Activated CD4-positive, alpha-beta T cell treated with anti-CD3 and anti-CD28 coated beads, Interleukin-2, amount 50 U/mL, for 48 hours (primary cell): Measurements from ENCODE around the gene TSPAN18.
"Not testable (repeated sequence)": the region's sequence is repeated elsewhere in the genome, so short reads cannot be mapped to it uniquely, and the experiment has no call there.

Source experiments
- DNase-seq, 2 experiments: peaks; one replicate each; pipeline ENCODE4 v3.0.0-alpha.2; 2020

Gene TSPAN18

GRCh38 chr11:44854086-44854485, 127.3 kb downstream of the TSPAN18 start:
- no peak for DNase-seq

- no peak for DNase-seq
Measured at GRCh38 chr11:44854741-44855492, 128.2 kb downstream of the TSPAN18 start.

- DNase-seq, result peak; percentile 34 to 47
Measured at GRCh38 chr11:44855493-44855849, 128.7 kb downstream of the TSPAN18 start.

GRCh38 chr11:44857490-44858090, 130.8 kb downstream of the TSPAN18 start:
- no peak for DNase-seq

GRCh38 chr11:44858796-44859527, 132.2 kb downstream of the TSPAN18 start:
- no peak for DNase-seq

GRCh38 chr11:44859528-44859925, 132.8 kb downstream of the TSPAN18 start:
- DNase-seq, result no peak

GRCh38 chr11:44860346-44860745, 133.6 kb downstream of the TSPAN18 start:
- no peak for DNase-seq

- DNase-seq, result peak; percentile 83 to 91
Measured at GRCh38 chr11:44861849-44862557, 135.2 kb downstream of the TSPAN18 start.

- no peak for DNase-seq
Measured at GRCh38 chr11:44862558-44863101, 135.9 kb downstream of the TSPAN18 start.

- no peak for DNase-seq
Measured at GRCh38 chr11:44863231-44863630, 136.5 kb downstream of the TSPAN18 start.

- DNase-seq, result no peak
Measured at GRCh38 chr11:44865866-44866272, 139.1 kb downstream of the TSPAN18 start.

- DNase-seq, result no peak
Measured at GRCh38 chr11:44866286-44866685, 139.5 kb downstream of the TSPAN18 start.

- no peak for DNase-seq
Measured at GRCh38 chr11:44868021-44868420, 141.3 kb downstream of the TSPAN18 start.

- no peak for DNase-seq
Measured at GRCh38 chr11:44868455-44869421, 142.0 kb downstream of the TSPAN18 start.

GRCh38 chr11:44870181-44870580, 143.4 kb downstream of the TSPAN18 start:
- DNase-seq, result no peak

- DNase-seq, result no peak
Measured at GRCh38 chr11:44870615-44871176, 143.9 kb downstream of the TSPAN18 start.

GRCh38 chr11:44871682-44872081, 144.9 kb downstream of the TSPAN18 start:
- not testable (repeated sequence) for DNase-seq

GRCh38 chr11:44872556-44872955, 145.8 kb downstream of the TSPAN18 start:
- DNase-seq, result no peak

- DNase-seq, result no peak
Measured at GRCh38 chr11:44873537-44873936, 146.8 kb downstream of the TSPAN18 start.

- DNase-seq, result no peak
Measured at GRCh38 chr11:44874284-44874683, 147.5 kb downstream of the TSPAN18 start.

- no peak for DNase-seq
Measured at GRCh38 chr11:44875037-44875436, 148.3 kb downstream of the TSPAN18 start.
